ENCODE data around the gene MYRIP.

GRCh38 chr3:40307176-40307575 lies 497.8 kb downstream of the MYRIP start:
- TF ChIP-seq, protein P1, sequence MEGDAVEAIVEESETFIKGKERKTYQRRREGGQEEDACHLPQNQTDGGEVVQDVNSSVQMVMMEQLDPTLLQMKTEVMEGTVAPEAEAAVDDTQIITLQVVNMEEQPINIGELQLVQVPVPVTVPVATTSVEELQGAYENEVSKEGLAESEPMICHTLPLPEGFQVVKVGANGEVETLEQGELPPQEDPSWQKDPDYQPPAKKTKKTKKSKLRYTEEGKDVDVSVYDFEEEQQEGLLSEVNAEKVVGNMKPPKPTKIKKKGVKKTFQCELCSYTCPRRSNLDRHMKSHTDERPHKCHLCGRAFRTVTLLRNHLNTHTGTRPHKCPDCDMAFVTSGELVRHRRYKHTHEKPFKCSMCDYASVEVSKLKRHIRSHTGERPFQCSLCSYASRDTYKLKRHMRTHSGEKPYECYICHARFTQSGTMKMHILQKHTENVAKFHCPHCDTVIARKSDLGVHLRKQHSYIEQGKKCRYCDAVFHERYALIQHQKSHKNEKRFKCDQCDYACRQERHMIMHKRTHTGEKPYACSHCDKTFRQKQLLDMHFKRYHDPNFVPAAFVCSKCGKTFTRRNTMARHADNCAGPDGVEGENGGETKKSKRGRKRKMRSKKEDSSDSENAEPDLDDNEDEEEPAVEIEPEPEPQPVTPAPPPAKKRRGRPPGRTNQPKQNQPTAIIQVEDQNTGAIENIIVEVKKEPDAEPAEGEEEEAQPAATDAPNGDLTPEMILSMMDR (IDR thresholded peaks at IDR 0.05) = no peak
- no peak for TF ChIP-seq EP300 (IDR thresholded peaks at IDR 0.05)
- TF ChIP-seq POLR2A (IDR thresholded peaks at IDR 0.05) = no peak
- no peak for TF ChIP-seq POLR2AphosphoS5 (IDR thresholded peaks at IDR 0.05)
